Kidney (tissue), 14 donors: ENCODE results near the gene C4orf50. TPM values are rescaled to one million over a fixed set of nuclear protein-coding genes. Genes with fewer than 3 reads are reported as not detected.

Experiments used
- DNase-seq, 5 donors: peaks; one replicate each; pipeline ENCODE4 v3.0.0-alpha.2; 2013 to 2020
- FAIRE-seq: peaks from 2 replicates; lab custom pipeline; 2012; peaks lifted over from hg19 to GRCh38; lab: Jason Lieb, UNC
- H3K27ac ChIP-seq, 2 donors: one replicate each; pipeline ENCODE4 v1.7.0; 2013; ENCODE audit warnings: low read depth in 2 of 2, low read length in 2 of 2, inconsistent platforms in 1 of 2
- H3K27me3 ChIP-seq: one replicate; pipeline ENCODE4 v1.7.1; 2013; ENCODE audit warnings: low read length, inconsistent platforms; ENCODE audit not compliant: control insufficient read depth, insufficient read depth
- H3K36me3 ChIP-seq, 3 donors: one replicate each; pipeline versions ENCODE4 v1.7.0 to v1.7.1; 2013; ENCODE audit warnings: low read length in 3 of 3, control low read depth in 1 of 3, inconsistent platforms in 1 of 3; ENCODE audit not compliant: insufficient read depth in 3 of 3, control insufficient read depth in 2 of 3
- H3K4me1 ChIP-seq, 3 donors: one replicate each; pipeline versions ENCODE4 v1.7.0 to v1.7.1; 2013; ENCODE audit warnings: low read length in 3 of 3, inconsistent platforms in 1 of 3, low read depth in 1 of 3; ENCODE audit not compliant: control insufficient read depth in 2 of 3, insufficient read depth in 2 of 3
- H3K4me3 ChIP-seq, 3 donors: one replicate each; pipeline versions ENCODE4 v1.7.0 to v1.8.1; 2013; ENCODE audit warnings: low read length in 3 of 3, control low read depth in 1 of 3, inconsistent platforms in 1 of 3
- H3K9ac ChIP-seq, 3 donors: one replicate each; pipeline versions ENCODE4 v1.7.0 to v1.7.1; 2013; ENCODE audit warnings: low read length in 3 of 3, control low read depth in 1 of 3, inconsistent platforms in 1 of 3
- H3K9me3 ChIP-seq, 3 donors: one replicate each; pipeline versions ENCODE4 v1.7.0 to v1.7.1; 2013; ENCODE audit warnings: low read length in 3 of 3, control low read depth in 1 of 3, inconsistent platforms in 1 of 3; ENCODE audit not compliant: control insufficient read depth in 2 of 3, insufficient read depth in 1 of 3
- intact Hi-C: fragments of 100-400 bp; cut with DNase I; formaldehyde crosslinking; loops from one replicate; pipeline ENCODE4 v1.11.1; 2022
- polyA plus RNA-seq: library from polyadenylated mRNA; stranded (reverse); fragments of 350-450 nt; fragmentation: Illumina TruSeq; extraction: RNeasy Lipid Tissue Mini Kit (QIAGEN cat#74804); gene quantifications from one replicate; pipeline ENCODE4 v1.2.3, GENCODE V29; 2014; ENCODE audit warnings: low read depth, low replicate concordance; ENCODE audit not compliant: insufficient read depth
- total RNA-seq: library from RNA; stranded (reverse); fragmentation: NEBNext Ultra II Directional; extraction: Animal tissue kit (Norgen Biotek cat#: 25700); gene quantifications from one replicate; pipeline ENCODE4 v1.2.1, GENCODE V29; 2021
- TF ChIP-seq, protein P1 (sequence below): IDR thresholded peaks from 3 replicates; pipeline ENCODE4 v1.5.1; 2012; ENCODE audit warnings: mild to moderate bottlenecking, moderate library complexity, borderline replicate concordance; ENCODE audit not compliant: insufficient read depth; ENCODE audit errors: extremely low read depth
- donor health status: control.
- donor health status: control.
- donor health status: control.
- donor health status: control.
- donor health status: control.
- donor health status: DM: yes; HTN: yes; CAD: no.
- donor health status: Normal renal cell carcinoma (clear cell type).

The C4orf50 gene
- total and polyA plus RNA-seq, 2 donors from 2014 or later: 0.16 TPM; not detected in 1

DNA sequence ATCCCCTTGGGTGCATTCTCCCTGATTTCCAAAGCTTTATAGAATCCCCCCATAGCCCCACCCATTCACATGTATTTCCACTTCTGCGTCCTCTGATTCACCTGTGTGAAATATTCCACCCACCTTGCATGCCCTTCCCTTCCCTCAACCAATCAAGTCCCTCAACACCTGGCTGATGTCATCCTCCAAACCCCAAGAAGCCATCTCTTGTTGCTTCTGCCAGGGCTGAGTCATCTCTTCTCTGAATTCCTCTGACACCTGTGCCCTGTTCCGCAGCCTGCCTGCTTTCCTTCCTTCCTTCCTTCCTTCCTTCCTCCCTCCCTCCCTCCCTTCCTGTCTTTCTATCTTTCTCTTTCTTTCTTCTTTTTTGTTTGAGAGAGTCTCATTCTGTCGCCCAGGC is 135.3 kb downstream of the C4orf50 start:
- Histone ChIP-seq H3K9ac (no peak overlapping the region), H3K4me3 (no peak overlapping the region), H3K9me3 (no peaks in the 10 kb centered on the region), H3K36me3 (no peaks in the 10 kb centered on the region), H3K4me1 (no peaks in the 10 kb centered on the region), H3K27me3 (no peaks in the 10 kb centered on the region), H3K27ac (no peak overlapping the region)
- no peak for FAIRE-seq
- intact Hi-C loops: no loop called here
- TF ChIP-seq, protein P1, sequence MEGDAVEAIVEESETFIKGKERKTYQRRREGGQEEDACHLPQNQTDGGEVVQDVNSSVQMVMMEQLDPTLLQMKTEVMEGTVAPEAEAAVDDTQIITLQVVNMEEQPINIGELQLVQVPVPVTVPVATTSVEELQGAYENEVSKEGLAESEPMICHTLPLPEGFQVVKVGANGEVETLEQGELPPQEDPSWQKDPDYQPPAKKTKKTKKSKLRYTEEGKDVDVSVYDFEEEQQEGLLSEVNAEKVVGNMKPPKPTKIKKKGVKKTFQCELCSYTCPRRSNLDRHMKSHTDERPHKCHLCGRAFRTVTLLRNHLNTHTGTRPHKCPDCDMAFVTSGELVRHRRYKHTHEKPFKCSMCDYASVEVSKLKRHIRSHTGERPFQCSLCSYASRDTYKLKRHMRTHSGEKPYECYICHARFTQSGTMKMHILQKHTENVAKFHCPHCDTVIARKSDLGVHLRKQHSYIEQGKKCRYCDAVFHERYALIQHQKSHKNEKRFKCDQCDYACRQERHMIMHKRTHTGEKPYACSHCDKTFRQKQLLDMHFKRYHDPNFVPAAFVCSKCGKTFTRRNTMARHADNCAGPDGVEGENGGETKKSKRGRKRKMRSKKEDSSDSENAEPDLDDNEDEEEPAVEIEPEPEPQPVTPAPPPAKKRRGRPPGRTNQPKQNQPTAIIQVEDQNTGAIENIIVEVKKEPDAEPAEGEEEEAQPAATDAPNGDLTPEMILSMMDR: no peak
- DNase-seq: no peak

DNA sequence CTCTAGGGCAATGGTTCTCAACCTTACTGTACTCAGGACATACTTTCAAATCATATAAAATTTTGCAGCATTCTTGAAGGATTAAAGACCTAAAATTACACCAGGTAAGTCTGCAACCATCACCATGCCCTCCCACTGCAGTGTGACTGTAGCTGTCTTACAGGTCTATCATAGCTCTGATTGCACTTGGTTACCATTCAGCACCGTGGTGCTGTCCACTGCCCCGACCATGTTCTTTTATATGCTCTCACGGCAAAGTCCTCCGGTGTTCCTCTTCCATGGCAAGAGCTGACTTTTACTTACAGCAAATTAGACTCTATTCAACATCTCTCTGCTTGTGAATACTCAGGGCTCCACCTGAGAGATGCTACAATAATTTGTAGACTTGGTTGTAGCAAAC is 136.9 kb downstream of the C4orf50 start:
- Histone ChIP-seq H3K27me3 (no peaks in the 10 kb centered on the region), H3K36me3 (no peaks in the 10 kb centered on the region), H3K27ac (no peak overlapping the region), H3K9ac (no peak overlapping the region), H3K4me1 (no peaks in the 10 kb centered on the region), H3K4me3 (no peak overlapping the region), H3K9me3 (no peaks in the 10 kb centered on the region)
- intact Hi-C loops: no loop called here
- TF ChIP-seq, protein P1: no peak
- FAIRE-seq (no peak), DNase-seq (peak in 3 of 5 donors; percentile 52 to 60 (median 60))

DNA sequence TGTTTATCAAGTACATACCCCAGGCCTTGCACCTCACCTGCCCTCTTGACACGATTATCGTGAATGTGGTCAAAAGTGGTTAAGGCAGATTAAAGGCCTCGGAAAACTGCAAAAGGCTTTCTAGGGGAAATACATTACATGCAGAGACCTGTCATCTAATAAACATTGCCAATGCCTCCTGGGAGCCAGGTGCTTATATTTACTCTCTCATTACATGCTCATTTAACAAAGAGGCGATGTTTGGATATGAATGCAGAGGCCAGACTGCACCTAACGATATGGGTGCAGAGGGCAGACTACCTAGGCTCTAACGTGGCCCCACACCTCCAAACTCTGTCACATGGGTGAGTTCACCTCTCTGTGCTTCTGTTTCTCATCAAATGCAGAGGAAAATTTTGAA is 139.9 kb downstream of the C4orf50 start:
- Histone ChIP-seq H3K27ac (no peak overlapping the region), H3K27me3 (no peaks in the 10 kb centered on the region), H3K4me3 (no peak overlapping the region), H3K9me3 (no peaks in the 10 kb centered on the region), H3K4me1 (no peaks in the 10 kb centered on the region), H3K9ac (no peak overlapping the region), H3K36me3 (no peaks in the 10 kb centered on the region)
- TF ChIP-seq, protein P1: no peak
- DNase-seq: no peak
- FAIRE-seq: no peak
- intact Hi-C loops: no loop called here

DNA sequence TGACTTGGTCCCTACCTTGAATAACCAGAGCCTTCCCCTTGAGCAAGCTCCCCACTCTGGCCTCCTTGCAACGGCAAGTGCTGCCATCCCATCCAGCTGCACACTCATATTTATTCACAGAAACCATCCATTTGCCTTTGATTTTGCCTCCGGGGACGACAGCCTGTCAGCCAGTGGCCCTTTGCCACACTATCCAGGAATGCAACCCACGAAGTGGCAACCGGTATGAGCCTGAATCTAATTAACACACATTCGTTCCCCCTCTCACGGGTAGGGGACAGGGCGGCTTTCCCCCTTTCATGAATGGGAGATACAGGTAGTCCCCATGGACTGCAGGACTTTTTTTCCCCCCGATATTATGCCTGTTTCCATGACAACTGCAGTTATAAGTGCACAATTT is 140.8 kb downstream of the C4orf50 start:
- TF ChIP-seq, protein P1: no peak
- H3K27me3 ChIP-seq: no peaks in the 10 kb centered on the region
- H3K27ac ChIP-seq: no peak overlapping the region
- no peak overlapping the region for H3K9ac ChIP-seq
- no peak overlapping the region for H3K4me3 ChIP-seq
- no peak for FAIRE-seq
- H3K36me3 ChIP-seq: no peaks in the 10 kb centered on the region
- no peaks in the 10 kb centered on the region for H3K9me3 ChIP-seq
- H3K4me1 ChIP-seq: no peaks in the 10 kb centered on the region
- intact Hi-C loops: no loop called here
- DNase-seq: no peak
